SK-N-SH (cell line): ENCODE data around the gene CCL24. TPM values are rescaled to one million over a fixed set of nuclear protein-coding genes. Genes with fewer than 3 reads are reported as not detected.
"Not testable (repeated sequence)": the region's sequence is repeated elsewhere in the genome, so short reads cannot be mapped to it uniquely, and the experiment has no call there.

Source experiments
- CTCF ChIA-PET: fragments of 300-600, 350-600 bp; formaldehyde crosslinking; extraction: SDS; loops from one replicate; lab custom pipeline; 2021; lab: Yijun Ruan, JAX
- POLR2A ChIA-PET: fragments of 350-600 bp; sonication (Branson Sonifier 250); formaldehyde crosslinking; extraction: SDS; loops from one replicate; lab custom pipeline; 2020; ENCODE audit warnings: antibody characterized with exemption, inconsistent platforms; lab: Yijun Ruan, JAX
- DNase-seq: peaks from one replicate; pipeline ENCODE4 v3.0.0; 2012
- H2AFZ ChIP-seq: fragments of 200-600 bp; sonication (generic); 2 replicates; pipeline ENCODE4 v1.8.1; 2016; ENCODE audit warnings: antibody characterized with exemption, mild to moderate bottlenecking, low read depth
- H3F3A ChIP-seq: fragments of 200-600 bp; sonication (generic); replicated peaks from 2 replicates; pipeline ENCODE3; 2016; ENCODE audit warnings: antibody characterized with exemption, mild to moderate bottlenecking; ENCODE audit not compliant: insufficient read depth
- H3K27ac ChIP-seq, 2 experiments: fragments of 200-500 bp in 1 of 2; fragments of 200-600 bp in 1 of 2; sonication (Bioruptor generic) in 1 of 2; sonication (generic), shearing (Covaris generic) in 1 of 2; 2 replicates each; pipeline versions ENCODE4 v1.5.1 to v1.6.1; 2014 to 2016; ENCODE audit warnings: low read depth in 2 of 2, inconsistent platforms in 1 of 2, low read length in 1 of 2, mild to moderate bottlenecking in 1 of 2, mixed read lengths in 1 of 2
- H3K27me3 ChIP-seq: fragments of 200-600 bp; sonication (generic), shearing (Covaris generic); 2 replicates; pipeline ENCODE4 v1.6.1; 2016; ENCODE audit warnings: mixed run types; ENCODE audit not compliant: insufficient read depth
- H3K36me3 ChIP-seq, 2 experiments: fragments of 200-500 bp in 1 of 2; fragments of 200-600 bp in 1 of 2; sonication (Bioruptor generic) in 1 of 2; sonication (generic) in 1 of 2; replicated peaks in 1 of 2; 2 replicates each; pipeline versions ENCODE3 to v1.5.1; 2014 to 2016; ENCODE audit warnings: low read length in 1 of 2, mild to moderate bottlenecking in 1 of 2; ENCODE audit not compliant: insufficient read depth in 2 of 2, control insufficient read depth in 1 of 2
- H3K4me1 ChIP-seq, 2 experiments: fragments of 200-500 bp in 1 of 2; fragments of 200-600 bp in 1 of 2; sonication (Bioruptor generic) in 1 of 2; sonication (generic), shearing (Covaris generic) in 1 of 2; 2 replicates each; pipeline versions ENCODE4 v1.5.1 to v1.6.1; 2014 to 2016; ENCODE audit warnings: low read depth in 1 of 2, low read length in 1 of 2, mixed run types in 1 of 2; ENCODE audit not compliant: insufficient read depth in 2 of 2, control insufficient read depth in 1 of 2
- H3K4me2 ChIP-seq: fragments of 200-600 bp; sonication (generic), shearing (Covaris generic); 2 replicates; pipeline ENCODE4 v1.6.1; 2017; ENCODE audit warnings: mixed run types
- H3K4me3 ChIP-seq, 2 experiments: fragments of 200-500 bp in 1 of 2; fragments of 200-600 bp in 1 of 2; sonication (Bioruptor generic) in 1 of 2; sonication (generic), shearing (Covaris generic) in 1 of 2; 2 replicates each; pipeline versions ENCODE4 v1.5.1 to v1.8.1; 2014 to 2016; ENCODE audit warnings: low read depth in 2 of 2, inconsistent platforms in 1 of 2, low read length in 1 of 2, mild to moderate bottlenecking in 1 of 2, mixed read lengths in 1 of 2, moderate library complexity in 1 of 2
- H3K79me2 ChIP-seq: fragments of 200-600 bp; sonication (generic); 2 replicates; pipeline ENCODE4 v1.8.1; 2017; ENCODE audit warnings: mild to moderate bottlenecking; ENCODE audit not compliant: insufficient read depth
- H3K9ac ChIP-seq: fragments of 200-600 bp; sonication (generic); 2 replicates; pipeline ENCODE4 v1.6.1; 2017; ENCODE audit warnings: mixed run types
- H3K9me2 ChIP-seq: fragments of 200-600 bp; sonication (generic); 2 replicates; pipeline ENCODE4 v1.6.1; 2017; ENCODE audit warnings: mixed run types
- H3K9me3 ChIP-seq: fragments of 200-600 bp; sonication (generic); 2 replicates; pipeline ENCODE4 v1.6.1; 2017; ENCODE audit warnings: mixed run types, mild to moderate bottlenecking, moderate library complexity
- H4K20me1 ChIP-seq: fragments of 200-600 bp; sonication (generic); 2 replicates; pipeline ENCODE4 v1.6.1; 2017; ENCODE audit warnings: mild to moderate bottlenecking, mixed run types; ENCODE audit not compliant: insufficient read depth
- ELF1 ChIP-seq: IDR thresholded peaks from 2 replicates; pipeline ENCODE4 v1.4.0; 2012
- FOSL2 ChIP-seq: IDR thresholded peaks from 2 replicates; pipeline ENCODE4 v1.4.0; 2012; ENCODE audit warnings: low read depth, mild to moderate bottlenecking, moderate library complexity, borderline replicate concordance
- FOXJ3 ChIP-seq: sonication (generic); formaldehyde crosslinking; IDR thresholded peaks from 2 replicates; pipeline ENCODE4 v1.5.1; 2020; ENCODE audit warnings: mild to moderate bottlenecking, missing genetic modification reagents
- GATA2 ChIP-seq: sonication (generic); formaldehyde crosslinking; IDR thresholded peaks from 2 replicates; pipeline ENCODE4 v1.5.0; 2020; ENCODE audit warnings: mild to moderate bottlenecking, missing genetic modification reagents
- MXI1 ChIP-seq: IDR thresholded peaks from 2 replicates; pipeline ENCODE4 v1.6.1; 2012; ENCODE audit warnings: mild to moderate bottlenecking, low read depth, low read length, improper control_type of control experiment
- NFIC ChIP-seq: IDR thresholded peaks from 2 replicates; pipeline ENCODE4 v1.4.0; 2012; ENCODE audit warnings: borderline replicate concordance
- POLR2AphosphoS5 ChIP-seq: IDR thresholded peaks from 2 replicates; pipeline ENCODE4 v1.6.1; 2012; ENCODE audit warnings: low read depth, low read length
- RAD21 ChIP-seq: IDR thresholded peaks from 2 replicates; pipeline ENCODE4 v1.6.1; 2012; ENCODE audit warnings: mild to moderate bottlenecking, low read length
- RFX5 ChIP-seq: IDR thresholded peaks from 2 replicates; pipeline ENCODE4 v1.6.1; 2012; ENCODE audit warnings: mild to moderate bottlenecking, improper control_type of control experiment, low read length
- SMC3 ChIP-seq: IDR thresholded peaks from 2 replicates; pipeline ENCODE4 v1.6.1; 2012; ENCODE audit warnings: low read depth, low read length, improper control_type of control experiment
- USF1 ChIP-seq: IDR thresholded peaks from 2 replicates; pipeline ENCODE4 v1.4.0; 2012; ENCODE audit warnings: low read depth, borderline replicate concordance
- USF2 ChIP-seq: fragments of 150-350 bp; IDR thresholded peaks from 2 replicates; pipeline ENCODE4 v1.6.1; 2017; ENCODE audit warnings: antibody characterized with exemption, low read length, low read depth, borderline replicate concordance
- WGBS: methylation state at CpG from one replicate; pipeline ENCODE4 v1.1.6; 2017; ENCODE audit warnings: low lambda C conversion rate; 5-methylcytosine and 5-hydroxymethylcytosine counted together
- polyA plus RNA-seq, 3 experiments: library from polyadenylated mRNA; depleted of rRNA; stranded (reverse); fragments of >200 nt; gene quantifications; 2 replicates each; pipeline ENCODE4 v1.2.3, GENCODE V29; 2012
- TF ChIP-seq, protein P1 (sequence below): fragments of 200-600 bp; sonication (generic); IDR thresholded peaks from 2 replicates; pipeline ENCODE4 v1.6.1; 2017; ENCODE audit warnings: antibody characterized with exemption, mild to moderate bottlenecking, moderate library complexity

The CCL24 gene
- polyA plus RNA-seq, 1 of the 3 experiments (the other 2 are of a cell fraction) = not detected

DNA sequence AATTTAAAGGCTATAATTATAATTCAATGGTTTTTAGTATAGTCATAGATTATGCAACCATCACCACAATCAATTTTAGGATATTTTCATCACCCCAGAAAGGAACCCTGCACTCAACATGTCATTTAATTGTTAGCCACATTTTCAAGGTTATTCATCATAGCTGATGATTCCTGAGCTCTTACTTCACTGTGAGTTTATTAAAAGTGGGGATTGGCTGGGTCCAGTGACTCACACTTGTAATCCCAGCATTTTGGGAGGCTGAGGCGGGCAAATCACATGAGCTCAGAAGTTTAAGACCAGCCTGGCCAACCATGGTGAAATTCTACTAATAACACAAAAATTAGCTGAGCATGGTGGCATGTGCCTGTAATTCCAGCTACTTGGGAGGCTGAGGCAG, 42.4 kb downstream of the CCL24 start:
- Histone ChIP-seq H3K9me3 (no peaks in the 10 kb centered on the region), H3K79me2 (no peaks in the 10 kb centered on the region), H3K36me3 (no peaks in the 10 kb centered on the region), H4K20me1 (no peaks in the 10 kb centered on the region), H3K9ac (no peak overlapping the region), H3K9me2 (no peaks in the 10 kb centered on the region), H3K4me1 (no peaks in the 10 kb centered on the region), H3K4me3 (no peak overlapping the region), H3K4me2 (no peak overlapping the region), H3F3A (peaks cover 4% of the 10 kb centered on the region), H3K27ac (no peak overlapping the region), H2AFZ (no peak overlapping the region), H3K27me3 (no peaks in the 10 kb centered on the region)
- WGBS = 85% methylated on average over 1 of the region's 1 CpG
- DNase-seq = no peak
- POLR2A ChIA-PET = no interaction called here
- no peak for TF ChIP-seq ELF1
- peak; percentile 11; the same call in 1 of the 2 replicates for TF ChIP-seq FOSL2
- no peak for TF ChIP-seq GATA2
- TF ChIP-seq POLR2AphosphoS5 = no peak
- no peak for TF ChIP-seq RAD21
- TF ChIP-seq USF2 = no peak
- CTCF ChIA-PET = interaction anchor here (0.9 to 1.8 kb wide), 2 partner anchors 9 to 249 kb away, joined by 3 to 14 read pairs; no protein-coding TSS in a partner anchor

GRCh38 chr7:75762350-75762917, 51.2 kb downstream of the CCL24 start:
- WGBS = 18% methylated on average over 2 of the region's 2 CpGs
- Histone ChIP-seq H3K9me3 (no peaks in the 10 kb centered on the region), H3K4me1 (no peaks in the 10 kb centered on the region), H3K79me2 (no peaks in the 10 kb centered on the region), H3K4me2 (no peak overlapping the region), H3K4me3 (no peak overlapping the region), H3K27me3 (no peaks in the 10 kb centered on the region), H3K9ac (no peak overlapping the region), H2AFZ (no peak overlapping the region), H3K36me3 (no peaks in the 10 kb centered on the region), H3F3A (no peaks in the 10 kb centered on the region)
- peak; percentile 84 for DNase-seq
- ChIA-PET POLR2A (no interaction called here), CTCF (interaction anchor here (0.6 to 2.5 kb wide), 42 partner anchors 9 to 715 kb away, joined by 3 to 18 read pairs (median 4); partner anchors contain the start of gene HIP1)
- TF ChIP-seq NFIC (no peak), FOXJ3 (no peak), MXI1 (peak; percentile 41; the same call in 1 of the 2 replicates), RFX5 (peak; percentile 29; the same call in 1 of the 2 replicates), GATA2 (peak; percentile 56), RAD21 (peak; percentile 99), SMC3 (peak; percentile 95), USF1 (no peak)
- TF ChIP-seq, protein P1, sequence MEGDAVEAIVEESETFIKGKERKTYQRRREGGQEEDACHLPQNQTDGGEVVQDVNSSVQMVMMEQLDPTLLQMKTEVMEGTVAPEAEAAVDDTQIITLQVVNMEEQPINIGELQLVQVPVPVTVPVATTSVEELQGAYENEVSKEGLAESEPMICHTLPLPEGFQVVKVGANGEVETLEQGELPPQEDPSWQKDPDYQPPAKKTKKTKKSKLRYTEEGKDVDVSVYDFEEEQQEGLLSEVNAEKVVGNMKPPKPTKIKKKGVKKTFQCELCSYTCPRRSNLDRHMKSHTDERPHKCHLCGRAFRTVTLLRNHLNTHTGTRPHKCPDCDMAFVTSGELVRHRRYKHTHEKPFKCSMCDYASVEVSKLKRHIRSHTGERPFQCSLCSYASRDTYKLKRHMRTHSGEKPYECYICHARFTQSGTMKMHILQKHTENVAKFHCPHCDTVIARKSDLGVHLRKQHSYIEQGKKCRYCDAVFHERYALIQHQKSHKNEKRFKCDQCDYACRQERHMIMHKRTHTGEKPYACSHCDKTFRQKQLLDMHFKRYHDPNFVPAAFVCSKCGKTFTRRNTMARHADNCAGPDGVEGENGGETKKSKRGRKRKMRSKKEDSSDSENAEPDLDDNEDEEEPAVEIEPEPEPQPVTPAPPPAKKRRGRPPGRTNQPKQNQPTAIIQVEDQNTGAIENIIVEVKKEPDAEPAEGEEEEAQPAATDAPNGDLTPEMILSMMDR = peak; percentile 91
- TF ChIP-seq, all 33 proteins: peak for 6
- H3K9me2 ChIP-seq = no peaks in the 10 kb centered on the region
- H4K20me1 ChIP-seq = no peaks in the 10 kb centered on the region
- no peak overlapping the region for H3K27ac ChIP-seq

DNA sequence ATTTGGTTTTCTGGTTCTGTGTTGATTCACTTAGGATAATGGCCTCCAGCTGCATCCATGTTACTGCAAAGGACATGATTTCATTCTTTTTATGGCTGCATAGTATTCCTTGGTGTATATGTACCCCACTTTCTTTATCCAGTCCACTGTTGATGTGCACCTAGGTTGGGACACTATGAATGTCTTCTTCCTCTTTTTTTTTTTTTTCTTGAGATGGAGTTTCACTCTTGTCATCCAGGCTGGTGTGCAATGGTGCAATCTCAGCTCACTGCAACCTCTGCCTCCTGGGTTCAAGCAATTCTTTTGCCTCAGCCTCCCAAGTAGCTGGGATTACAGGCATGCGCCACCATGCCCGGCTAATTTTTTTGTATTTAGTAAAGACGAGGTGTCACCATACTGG, 51.8 kb downstream of the CCL24 start:
- H3K9me3 ChIP-seq, H3K36me3 ChIP-seq, POLR2A ChIA-PET, H3K9me2 ChIP-seq, H3F3A ChIP-seq, H2AFZ ChIP-seq, H3K4me2 ChIP-seq, DNase-seq, H3K27me3 ChIP-seq, H3K79me2 ChIP-seq, H3K4me1 ChIP-seq, H4K20me1 ChIP-seq, H3K9ac ChIP-seq, H3K4me3 ChIP-seq, H3K27ac ChIP-seq: not testable (repeated sequence)
- WGBS = 53% methylated on average over 3 of the region's 3 CpGs
- CTCF ChIA-PET = interaction anchor here (0.8 to 2.5 kb wide), 29 partner anchors 7 to 708 kb away, joined by 3 to 18 read pairs (median 4); partner anchors contain the start of gene HIP1
